Calu3 (cell line): ENCODE results near the gene SLC39A5. TPM values are rescaled to one million over a fixed set of nuclear protein-coding genes. Genes with fewer than 3 reads are reported as not detected.

Experiments
- BruUV-seq: library from RNA; stranded (reverse); fragments of 400-500 nt; replicated peaks from 2 replicates; lab custom pipeline; 2021; lab: Mats Ljungman, UMichigan
- CTCF ChIA-PET: fragments of 300-600 bp; sonication (Branson Sonifier 250); formaldehyde crosslinking; loops from one replicate; lab custom pipeline; 2022; ENCODE audit warnings: antibody characterized with exemption; lab: Charles Lee
- DNase-seq: peaks from one replicate; pipeline ENCODE4 v3.0.0; 2022
- H3K27ac Mint-ChIP-seq: one replicate; pipeline ENCODE4 v1.8.0; 2022; ENCODE audit warnings: mixed read lengths; ENCODE audit not compliant: unreplicated experiment
- H3K27me3 Mint-ChIP-seq: one replicate; pipeline ENCODE4 v1.8.0; 2022; ENCODE audit warnings: mixed read lengths; ENCODE audit not compliant: unreplicated experiment
- H3K36me3 Mint-ChIP-seq: one replicate; pipeline ENCODE4 v1.8.0; 2022; ENCODE audit warnings: mild to moderate bottlenecking, moderate library complexity, mixed read lengths; ENCODE audit not compliant: insufficient read depth, unreplicated experiment
- H3K4me1 Mint-ChIP-seq: one replicate; pipeline ENCODE4 v1.8.0; 2022; ENCODE audit warnings: mild to moderate bottlenecking, low read depth, mixed read lengths; ENCODE audit not compliant: unreplicated experiment
- H3K4me3 Mint-ChIP-seq: one replicate; pipeline ENCODE4 v1.8.0; 2022; ENCODE audit warnings: mild to moderate bottlenecking, low read depth, moderate library complexity, mixed read lengths; ENCODE audit not compliant: unreplicated experiment
- H3K9me3 Mint-ChIP-seq: one replicate; pipeline ENCODE4 v1.8.0; 2022; ENCODE audit warnings: low read depth, mixed read lengths; ENCODE audit not compliant: unreplicated experiment
- intact Hi-C: fragments of 100-400 bp; cut with micrococcal nuclease; formaldehyde crosslinking; loops from one replicate; pipeline ENCODE4 v1.10.0; 2022; ENCODE audit not compliant: unreplicated experiment
- total RNA-seq: library from RNA; stranded (reverse); gene quantifications from 2 replicates; pipeline ENCODE4 v1.2.3, GENCODE V29; 2022
- TF ChIP-seq, protein P1 (sequence below): fragments of 200-600 bp; IDR thresholded peaks from one replicate; pipeline ENCODE4 v1.8.0; 2022; ENCODE audit warnings: antibody characterized with exemption; ENCODE audit not compliant: unreplicated experiment

SLC39A5 gene
- total RNA-seq, 1 experiment from 2014 or later = not detected

DNA sequence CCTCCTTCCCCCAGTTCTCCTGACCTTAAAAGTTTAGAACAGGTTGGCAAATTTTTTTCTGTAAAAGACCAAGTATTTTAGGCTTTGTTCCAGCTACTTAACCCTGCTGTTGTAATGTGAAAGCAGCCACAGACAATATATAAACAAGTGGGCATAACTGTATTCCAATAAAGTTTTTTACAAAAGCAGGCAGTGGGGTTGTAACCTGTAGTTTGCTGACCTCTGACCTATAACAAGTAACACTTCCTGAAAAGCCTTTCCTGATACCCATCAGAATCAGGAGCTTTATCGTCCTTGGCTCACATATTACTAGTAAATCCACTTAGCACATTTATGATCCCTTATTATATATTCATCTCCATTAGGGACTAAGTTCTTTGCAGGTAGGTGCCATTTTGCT lies 27.5 kb upstream of the SLC39A5 start:
- Mint-ChIP-seq H3K27me3 (no peaks in the 10 kb centered on the region), H3K36me3 (peaks cover 16% of the 10 kb centered on the region), H3K4me1 (no peaks in the 10 kb centered on the region), H3K27ac (no peak overlapping the region), H3K9me3 (no peaks in the 10 kb centered on the region), H3K4me3 (no peak overlapping the region)
- intact Hi-C loops = no loop called here
- CTCF ChIA-PET = interaction anchor here (0.7 to 0.8 kb wide), 2 partner anchors 14 to 20 kb away, joined by 3 to 5 read pairs; no protein-coding TSS in a partner anchor
- DNase-seq = no peak
- BruUV-seq = no TSS peak
- TF ChIP-seq, protein P1, sequence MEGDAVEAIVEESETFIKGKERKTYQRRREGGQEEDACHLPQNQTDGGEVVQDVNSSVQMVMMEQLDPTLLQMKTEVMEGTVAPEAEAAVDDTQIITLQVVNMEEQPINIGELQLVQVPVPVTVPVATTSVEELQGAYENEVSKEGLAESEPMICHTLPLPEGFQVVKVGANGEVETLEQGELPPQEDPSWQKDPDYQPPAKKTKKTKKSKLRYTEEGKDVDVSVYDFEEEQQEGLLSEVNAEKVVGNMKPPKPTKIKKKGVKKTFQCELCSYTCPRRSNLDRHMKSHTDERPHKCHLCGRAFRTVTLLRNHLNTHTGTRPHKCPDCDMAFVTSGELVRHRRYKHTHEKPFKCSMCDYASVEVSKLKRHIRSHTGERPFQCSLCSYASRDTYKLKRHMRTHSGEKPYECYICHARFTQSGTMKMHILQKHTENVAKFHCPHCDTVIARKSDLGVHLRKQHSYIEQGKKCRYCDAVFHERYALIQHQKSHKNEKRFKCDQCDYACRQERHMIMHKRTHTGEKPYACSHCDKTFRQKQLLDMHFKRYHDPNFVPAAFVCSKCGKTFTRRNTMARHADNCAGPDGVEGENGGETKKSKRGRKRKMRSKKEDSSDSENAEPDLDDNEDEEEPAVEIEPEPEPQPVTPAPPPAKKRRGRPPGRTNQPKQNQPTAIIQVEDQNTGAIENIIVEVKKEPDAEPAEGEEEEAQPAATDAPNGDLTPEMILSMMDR = no peak

DNA sequence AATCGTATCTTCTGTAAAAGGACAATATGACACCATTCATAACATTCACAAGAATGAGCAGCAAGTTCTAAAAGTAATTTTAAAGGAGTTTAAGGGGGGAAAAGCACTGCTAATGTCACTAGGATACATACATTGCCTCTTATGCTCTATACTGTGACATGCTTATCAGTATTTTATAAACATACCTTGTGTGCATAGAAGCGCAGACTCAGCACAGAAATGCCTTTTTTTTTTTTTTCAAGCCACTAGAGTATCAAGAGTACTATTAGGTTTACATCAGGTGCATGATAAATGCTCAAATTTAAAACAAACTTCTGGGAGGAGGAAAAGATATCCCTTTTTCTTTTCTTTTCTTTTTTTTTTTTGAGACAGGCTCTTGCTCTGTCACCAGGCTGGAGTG lies 27.0 kb upstream of the SLC39A5 start:
- no peak for DNase-seq
- Mint-ChIP-seq H3K4me3 (no peak overlapping the region), H3K27ac (no peak overlapping the region), H3K9me3 (no peaks in the 10 kb centered on the region), H3K4me1 (no peaks in the 10 kb centered on the region), H3K36me3 (peaks cover 16% of the 10 kb centered on the region), H3K27me3 (no peaks in the 10 kb centered on the region)
- CTCF ChIA-PET = interaction anchor here (0.8 kb wide), 1 partner anchor 19 kb away, joined by 5 read pairs; no protein-coding TSS in a partner anchor
- TF ChIP-seq, protein P1 = no peak
- no TSS peak for BruUV-seq
- intact Hi-C loops = no loop called here

DNA sequence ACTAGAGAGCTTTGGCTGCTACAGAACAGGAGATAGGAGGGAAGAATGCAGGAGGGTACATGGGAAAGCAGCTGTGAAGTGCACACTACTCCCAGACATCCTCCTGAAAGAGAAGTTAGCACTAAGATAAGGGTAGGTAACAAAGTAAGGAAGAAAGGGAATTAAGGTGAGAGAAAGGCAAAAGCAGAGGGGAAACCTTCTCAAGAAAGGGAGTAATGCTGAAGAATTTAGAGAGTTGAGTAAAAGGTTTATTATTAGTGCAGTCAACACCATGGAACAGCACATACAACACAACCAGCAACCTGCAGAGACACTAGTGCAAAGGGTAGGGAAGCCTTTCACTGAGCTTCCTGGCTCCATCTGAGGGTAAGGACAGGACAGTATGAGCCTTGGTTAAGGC lies 25.6 kb upstream of the SLC39A5 start:
- H3K27me3 Mint-ChIP-seq = no peaks in the 10 kb centered on the region
- TF ChIP-seq, protein P1 = no peak
- CTCF ChIA-PET = interaction anchor here (4.2 kb wide), 1 partner anchor 18 kb away, joined by 28 read pairs; the partner anchor contains the start of gene RNF41
- no TSS peak for BruUV-seq
- H3K27ac Mint-ChIP-seq = no peak overlapping the region
- intact Hi-C loops = no loop called here
- peaks cover 29% of the 10 kb centered on the region for H3K36me3 Mint-ChIP-seq
- H3K9me3 Mint-ChIP-seq = no peaks in the 10 kb centered on the region
- H3K4me3 Mint-ChIP-seq = no peak overlapping the region
- no peaks in the 10 kb centered on the region for H3K4me1 Mint-ChIP-seq
- DNase-seq = no peak

DNA sequence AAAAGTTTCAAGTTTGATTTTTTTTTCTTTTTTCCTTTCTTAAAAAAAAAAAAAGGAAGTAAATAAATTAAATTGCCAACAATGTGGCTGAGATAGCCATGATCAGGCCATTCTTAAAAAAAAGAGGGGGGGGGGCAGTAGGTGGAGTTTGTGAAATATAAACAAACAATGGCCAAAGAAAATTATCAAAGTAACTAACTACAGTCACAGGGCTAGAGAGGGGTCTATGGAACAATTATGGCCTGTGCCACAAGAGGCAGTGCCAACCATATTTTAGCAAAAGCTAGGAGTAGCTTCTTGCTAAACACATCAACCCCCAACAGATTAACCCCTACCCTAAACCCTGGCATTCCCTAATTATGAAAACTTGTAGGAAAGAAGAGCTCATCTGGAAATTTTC lies 24.4 kb upstream of the SLC39A5 start:
- Mint-ChIP-seq H3K36me3 (peaks cover 30% of the 10 kb centered on the region), H3K9me3 (no peaks in the 10 kb centered on the region)
- intact Hi-C loops = no loop called here

More for the DNA sequence above, 24.4 kb upstream of the SLC39A5 start:
- Mint-ChIP-seq H3K27me3 (no peaks in the 10 kb centered on the region), H3K27ac (no peak overlapping the region), H3K4me1 (no peaks in the 10 kb centered on the region), H3K4me3 (no peak overlapping the region)
- BruUV-seq = no TSS peak
- TF ChIP-seq, protein P1 = no peak
- DNase-seq = no peak
- CTCF ChIA-PET = interaction anchor here (0.6 to 4.2 kb wide), 3 partner anchors 17 to 1019 kb away, joined by 3 to 28 read pairs (median 3); partner anchors contain the start of gene RNF41
